ENCODE results near the gene SOX21.

GRCh38 chr13:94706101-94706842, 6.1 kb downstream of the SOX21 start:
- TF ChIP-seq CTCF (IDR thresholded peaks at IDR 0.05; ENCODE audit: control extremely low read depth in 1 of 3, insufficient read depth in 1 of 3, low read depth in 1 of 3, low read length in 3 of 3) (no peak), CEBPB (IDR thresholded peaks at IDR 0.05; ENCODE audit: low read depth, low read length) (no peak), POLR2AphosphoS5 (IDR thresholded peaks at IDR 0.05; ENCODE audit: low read depth, low read length) (no peak), KDM5A (IDR thresholded peaks at IDR 0.05; ENCODE audit: low read length) (no peak), EP300 (IDR thresholded peaks at IDR 0.05; ENCODE audit: borderline replicate concordance in 1 of 2, low read depth in 2 of 2, low read length in 2 of 2) (no peak), CHD2 (IDR thresholded peaks at IDR 0.05; ENCODE audit: low read length) (no peak), SRF (IDR thresholded peaks at IDR 0.05; ENCODE audit: low read depth, low read length) (no peak), TEAD4 (IDR thresholded peaks at IDR 0.05; ENCODE audit: low read depth, low read length) (no peak), NANOG (IDR thresholded peaks at IDR 0.05; ENCODE audit: insufficient read depth, low read depth, low read length, poor library complexity, severe bottlenecking) (no peak), EZH2 (IDR thresholded peaks at IDR 0.05; ENCODE audit: low read depth, low read length, severe bottlenecking) (no peak), GTF2F1 (IDR thresholded peaks at IDR 0.05; ENCODE audit: borderline replicate concordance, low read depth, low read length) (no peak), NRF1 (IDR thresholded peaks at IDR 0.05; ENCODE audit: low read depth, low read length) (no peak)
